Measurements from ENCODE around the gene CLSTN2.

The CLSTN2 gene

GRCh38 chr3:140593766-140594165 lies 658.8 kb downstream of the CLSTN2 start:
- no peak for DNase-seq (ENCODE audit: low spot score)
- TF ChIP-seq CTCF (IDR thresholded peaks at IDR 0.05) = no peak
- H3K4me3 ChIP-seq = no peak overlapping the region

GRCh38 chr3:140595295-140595694 lies 660.3 kb downstream of the CLSTN2 start:
- no peak overlapping the region for H3K4me3 ChIP-seq
- DNase-seq (ENCODE audit: low spot score) = no peak
- no peak for TF ChIP-seq CTCF (IDR thresholded peaks at IDR 0.05)

More at GRCh38 chr3:140593766-140594165, 658.8 kb downstream of the CLSTN2 start:
- H3K27ac ChIP-seq = no peak overlapping the region

GRCh38 chr3:140597364-140597763 lies 662.4 kb downstream of the CLSTN2 start:
- no peak for TF ChIP-seq CTCF (IDR thresholded peaks at IDR 0.05)
- H3K4me3 ChIP-seq = no peak overlapping the region
- H3K27ac ChIP-seq = no peak overlapping the region
- DNase-seq (ENCODE audit: low spot score) = no peak

More at GRCh38 chr3:140595295-140595694, 660.3 kb downstream of the CLSTN2 start:
- H3K27ac ChIP-seq = no peak overlapping the region

GRCh38 chr3:140597792-140598191 lies 662.8 kb downstream of the CLSTN2 start:
- Histone ChIP-seq H3K27ac (no peak overlapping the region), H3K4me3 (no peak overlapping the region)
- no peak for TF ChIP-seq CTCF (IDR thresholded peaks at IDR 0.05)
- DNase-seq (ENCODE audit: low spot score) = no peak

- H3K4me3 ChIP-seq = no peak overlapping the region
- TF ChIP-seq CTCF (IDR thresholded peaks at IDR 0.05) = no peak
- no peak overlapping the region for H3K27ac ChIP-seq
- no peak for DNase-seq (ENCODE audit: low spot score)
Observed at GRCh38 chr3:140599009-140599408, 664.0 kb downstream of the CLSTN2 start.

GRCh38 chr3:140599496-140599895 lies 664.5 kb downstream of the CLSTN2 start:
- no peak for TF ChIP-seq CTCF (IDR thresholded peaks at IDR 0.05)

GRCh38 chr3:140601881-140602280 lies 666.9 kb downstream of the CLSTN2 start:
- TF ChIP-seq CTCF (IDR thresholded peaks at IDR 0.05) = no peak
- DNase-seq (ENCODE audit: low spot score) = no peak
- no peak overlapping the region for H3K4me3 ChIP-seq
- H3K27ac ChIP-seq = no peak overlapping the region

More at GRCh38 chr3:140599496-140599895, 664.5 kb downstream of the CLSTN2 start:
- Histone ChIP-seq H3K27ac (no peak overlapping the region), H3K4me3 (no peak overlapping the region)
- no peak for DNase-seq (ENCODE audit: low spot score)

Measured in coronary artery (tissue), 2 donors.